Activated CD4-positive, alpha-beta memory T cell treated with anti-CD3 and anti-CD28 coated beads for 36 hours (primary cell): ENCODE results near the gene APPBP2. TPM values are rescaled to one million over a fixed set of nuclear protein-coding genes. Genes with fewer than 3 reads are reported as not detected.
A peak's percentile ranks its signal among the peaks of the same experiment; 100 is the strongest.
"Not testable (repeated sequence)": the region's sequence is repeated elsewhere in the genome, so short reads cannot be mapped to it uniquely, and the experiment has no call there.

Experiments
- CTCF ChIA-PET: fragments of 350-600 bp; sonication (Branson Sonifier 250); formaldehyde crosslinking; loops from one replicate; lab custom pipeline; 2021; ENCODE audit warnings: antibody characterized with exemption, inconsistent platforms; lab: Charles Lee
- POLR2A ChIA-PET: fragments of 350-600 bp; sonication (Branson Sonifier 250); formaldehyde crosslinking; loops from one replicate; lab custom pipeline; 2021; ENCODE audit warnings: antibody characterized with exemption; lab: Charles Lee
- DNase-seq: peaks from one replicate; pipeline ENCODE4 v3.0.0-alpha.2; 2020
- H3K27ac Mint-ChIP-seq: one replicate; pipeline ENCODE4 v1.8.0; 2021; ENCODE audit warnings: mixed read lengths
- H3K27me3 Mint-ChIP-seq: one replicate; pipeline ENCODE4 v1.8.0; 2021; ENCODE audit warnings: mixed read lengths
- H3K36me3 Mint-ChIP-seq: one replicate; pipeline ENCODE4 v1.8.0; 2021; ENCODE audit warnings: mixed read lengths
- H3K4me1 Mint-ChIP-seq: one replicate; pipeline ENCODE4 v1.8.0; 2021; ENCODE audit warnings: low read depth, mixed read lengths
- H3K4me3 Mint-ChIP-seq: one replicate; pipeline ENCODE4 v1.8.0; 2021; ENCODE audit warnings: mild to moderate bottlenecking, mixed read lengths
- H3K9me3 Mint-ChIP-seq: one replicate; pipeline ENCODE4 v1.8.0; 2021; ENCODE audit warnings: mixed read lengths
- intact Hi-C: fragments of 100-400 bp; cut with micrococcal nuclease; formaldehyde crosslinking; loops from one replicate; pipeline ENCODE4 v1.15.1; 2023
- total RNA-seq, 2 experiments: library from RNA; stranded (reverse); gene quantifications; one replicate each; pipeline ENCODE4 v1.2.3, GENCODE V29; 2021

Gene APPBP2
- total RNA-seq, 2 experiments from 2014 or later, result 25.7 to 31.0 TPM

GRCh38 chr17:60443713-60444112 lies 82.3 kb downstream of the APPBP2 start:
- DNase-seq, result no peak
- Mint-ChIP-seq H3K27me3 (no peaks in the 10 kb centered on the region), H3K36me3 (peaks cover 9% of the 10 kb centered on the region), H3K9me3 (no peaks in the 10 kb centered on the region), H3K27ac (no peak overlapping the region), H3K4me1 (no peaks in the 10 kb centered on the region), H3K4me3 (no peak overlapping the region)
- ChIA-PET POLR2A (no interaction called here), CTCF (no interaction called here)
- intact Hi-C loops, result no loop called here

GRCh38 chr17:60442271-60443173 lies 83.5 kb downstream of the APPBP2 start:
- Mint-ChIP-seq H3K9me3 (no peaks in the 10 kb centered on the region), H3K27ac (no peak overlapping the region), H3K36me3 (peaks cover 2% of the 10 kb centered on the region), H3K27me3 (no peaks in the 10 kb centered on the region), H3K4me1 (no peaks in the 10 kb centered on the region), H3K4me3 (no peak overlapping the region)
- intact Hi-C loops, result no loop called here
- no peak for DNase-seq
- CTCF ChIA-PET, result interaction anchor here (1.0 kb wide), 1 partner anchor 303 kb away, joined by 3 read pairs; no protein-coding TSS in a partner anchor
- POLR2A ChIA-PET, result no interaction called here

GRCh38 chr17:60439501-60439900 lies 86.5 kb downstream of the APPBP2 start:
- Mint-ChIP-seq H3K9me3 (no peaks in the 10 kb centered on the region), H3K27me3 (peaks cover 2% of the 10 kb centered on the region), H3K4me1 (peaks cover 3% of the 10 kb centered on the region), H3K27ac (no peak overlapping the region), H3K36me3 (no peaks in the 10 kb centered on the region), H3K4me3 (no peak overlapping the region)
- ChIA-PET CTCF (no interaction called here), POLR2A (no interaction called here)
- DNase-seq, result no peak
- intact Hi-C loops, result loop anchor here (5.0 to 10.0 kb wide), 2 partner anchors 207 to 405 kb away; no protein-coding TSS in a partner anchor

GRCh38 chr17:60436676-60437075 lies 89.4 kb downstream of the APPBP2 start:
- DNase-seq, result no peak
- POLR2A ChIA-PET, result no interaction called here
- Mint-ChIP-seq H3K36me3 (no peaks in the 10 kb centered on the region), H3K4me1 (peaks cover 3% of the 10 kb centered on the region), H3K27ac (no peak overlapping the region), H3K27me3 (peaks cover 2% of the 10 kb centered on the region), H3K9me3 (peaks cover 3% of the 10 kb centered on the region), H3K4me3 (no peak overlapping the region)
- intact Hi-C loops, result loop anchor here (1.0 to 10.0 kb wide), 3 partner anchors 204 to 402 kb away; no protein-coding TSS in a partner anchor
- CTCF ChIA-PET, result interaction anchor here (0.7 to 1.0 kb wide), 3 partner anchors 16 to 400 kb away, joined by 3 to 4 read pairs (median 3); no protein-coding TSS in a partner anchor

GRCh38 chr17:60435244-60436167 lies 90.5 kb downstream of the APPBP2 start:
- intact Hi-C loops, result loop anchor here (1.0 to 10.0 kb wide), 3 partner anchors 203 to 401 kb away; no protein-coding TSS in a partner anchor
- Mint-ChIP-seq H3K4me1 (peaks cover 3% of the 10 kb centered on the region), H3K36me3 (no peaks in the 10 kb centered on the region), H3K9me3 (peaks cover 3% of the 10 kb centered on the region), H3K27me3 (peaks cover 2% of the 10 kb centered on the region), H3K27ac (no peak overlapping the region), H3K4me3 (no peak overlapping the region)
- DNase-seq, result peak; percentile 62
- ChIA-PET POLR2A (no interaction called here), CTCF (interaction anchor here (0.7 to 1.0 kb wide), 10 partner anchors 11 to 399 kb away, joined by 3 to 5 read pairs (median 3); no protein-coding TSS in a partner anchor)

GRCh38 chr17:60433021-60433997 lies 92.7 kb downstream of the APPBP2 start:
- H3K4me1 Mint-ChIP-seq, H3K36me3 Mint-ChIP-seq, H3K9me3 Mint-ChIP-seq, DNase-seq, POLR2A ChIA-PET, H3K27ac Mint-ChIP-seq, H3K27me3 Mint-ChIP-seq, H3K4me3 Mint-ChIP-seq: not testable (repeated sequence)
- CTCF ChIA-PET, result interaction anchor here (1.2 kb wide), 2 partner anchors 9 to 204 kb away, joined by 3 to 4 read pairs; no protein-coding TSS in a partner anchor
- intact Hi-C loops, result loop anchor here (10.0 kb wide), 1 partner anchor 399 kb away; no protein-coding TSS in a partner anchor

GRCh38 chr17:60430561-60430960 lies 95.5 kb downstream of the APPBP2 start:
- H3K36me3 Mint-ChIP-seq, H3K9me3 Mint-ChIP-seq, DNase-seq, POLR2A ChIA-PET, H3K27me3 Mint-ChIP-seq, H3K4me3 Mint-ChIP-seq, H3K27ac Mint-ChIP-seq, H3K4me1 Mint-ChIP-seq: not testable (repeated sequence)
- CTCF ChIA-PET, result interaction anchor here (0.7 to 2.4 kb wide), 4 partner anchors 9 to 394 kb away, joined by 3 to 7 read pairs (median 3); no protein-coding TSS in a partner anchor
- intact Hi-C loops, result loop anchor here (10.0 kb wide), 1 partner anchor 396 kb away; no protein-coding TSS in a partner anchor

GRCh38 chr17:60428491-60428890 lies 97.6 kb downstream of the APPBP2 start:
- H3K9me3 Mint-ChIP-seq, DNase-seq, H3K4me3 Mint-ChIP-seq, POLR2A ChIA-PET, H3K36me3 Mint-ChIP-seq, H3K27ac Mint-ChIP-seq, H3K4me1 Mint-ChIP-seq, H3K27me3 Mint-ChIP-seq: not testable (repeated sequence)
- CTCF ChIA-PET, result interaction anchor here (1.0 to 1.1 kb wide), 2 partner anchors 197 to 210 kb away, joined by 3 read pairs; no protein-coding TSS in a partner anchor
- intact Hi-C loops, result loop anchor here (10.0 kb wide), 1 partner anchor 156 kb away; no protein-coding TSS in a partner anchor

- ChIA-PET POLR2A (no interaction called here), CTCF (no interaction called here)
- Mint-ChIP-seq H3K36me3 (no peaks in the 10 kb centered on the region), H3K4me3 (no peak overlapping the region), H3K4me1 (peaks cover 4% of the 10 kb centered on the region), H3K9me3 (no peaks in the 10 kb centered on the region), H3K27ac (no peak overlapping the region), H3K27me3 (no peaks in the 10 kb centered on the region)
- DNase-seq, result no peak
- intact Hi-C loops, result loop anchor here (10.0 kb wide), 1 partner anchor 158 kb away; no protein-coding TSS in a partner anchor
Measured at GRCh38 chr17:60426596-60426995, 99.4 kb downstream of the APPBP2 start.

GRCh38 chr17:60425626-60426025 lies 100.4 kb downstream of the APPBP2 start:
- H3K9me3 Mint-ChIP-seq, result no peaks in the 10 kb centered on the region
- no peak for DNase-seq
- intact Hi-C loops, result loop anchor here (10.0 kb wide), 1 partner anchor 159 kb away; no protein-coding TSS in a partner anchor
- ChIA-PET CTCF (no interaction called here), POLR2A (no interaction called here)
- no peak overlapping the region for H3K27ac Mint-ChIP-seq
- H3K36me3 Mint-ChIP-seq, result no peaks in the 10 kb centered on the region
- H3K4me3 Mint-ChIP-seq, result no peak overlapping the region
- H3K27me3 Mint-ChIP-seq, result no peaks in the 10 kb centered on the region
- peaks cover 8% of the 10 kb centered on the region for H3K4me1 Mint-ChIP-seq
